SH-SY5Y (cell line): ENCODE data around the gene TATDN2.

Experiments used
- GATA2 ChIP-seq: IDR thresholded peaks from 2 replicates; pipeline ENCODE4 v1.6.1; 2011; ENCODE audit warnings: mild to moderate bottlenecking, low read depth, low read length
- GATA3 ChIP-seq: IDR thresholded peaks from 2 replicates; pipeline ENCODE4 v1.6.1; 2011; ENCODE audit warnings: low read depth, mild to moderate bottlenecking, low read length, moderate library complexity

DNA sequence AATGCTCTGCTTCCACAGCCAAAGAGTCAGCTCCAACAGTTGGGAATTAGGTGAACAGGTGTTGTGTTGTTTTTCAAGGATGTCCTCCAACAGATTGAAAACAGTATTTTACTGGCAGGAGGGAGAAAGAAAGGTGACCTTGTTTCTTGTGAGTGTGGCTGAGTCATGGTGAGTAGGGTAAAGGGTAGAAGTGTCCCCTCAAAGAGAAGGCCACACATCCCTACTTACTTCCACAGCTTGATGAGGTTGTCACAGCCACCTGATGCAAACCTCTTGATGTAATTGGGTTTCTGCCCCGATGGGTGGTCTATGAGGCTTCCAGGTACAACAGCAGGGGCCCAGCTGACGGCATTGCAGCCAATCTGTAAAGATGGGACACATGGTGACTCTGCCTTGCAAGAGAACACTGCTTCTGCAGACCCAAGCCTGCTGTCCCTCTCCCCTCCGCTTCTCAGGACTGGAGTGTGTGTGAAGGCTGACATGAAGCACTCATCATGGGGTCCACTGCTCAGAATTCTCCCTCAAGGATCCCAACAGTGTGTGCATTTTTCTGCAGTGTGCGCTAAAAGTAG is 57.2 kb downstream of the TATDN2 start:
- no peak for TF ChIP-seq GATA2
- TF ChIP-seq GATA3: no peak
